Activated CD8-positive, alpha-beta T cell treated with anti-CD3 and anti-CD28 coated beads for 36 hours (primary cell): ENCODE measurements around the gene STK10. TPM values are rescaled to one million over a fixed set of nuclear protein-coding genes. Genes with fewer than 3 reads are reported as not detected.

Experiments
- ATAC-seq: fragments of 200-7000 bp; cut with Tn5 transposase; one replicate; pipeline ENCODE4 v1.10.0; 2021; ENCODE audit warnings: mild to moderate bottlenecking, moderate library complexity
- CTCF ChIA-PET: fragments of 350-600 bp; sonication (Branson Sonifier 250); formaldehyde crosslinking; loops from one replicate; lab custom pipeline; 2021; ENCODE audit warnings: antibody characterized with exemption; lab: Charles Lee
- POLR2A ChIA-PET: fragments of 350-600 bp; sonication (Branson Sonifier 250); formaldehyde crosslinking; loops from one replicate; lab custom pipeline; 2021; ENCODE audit warnings: antibody characterized with exemption; lab: Charles Lee
- DNase-seq: peaks from one replicate; pipeline ENCODE4 v3.0.0-alpha.2; 2020
- H3K27ac Mint-ChIP-seq: one replicate; pipeline ENCODE4 v1.8.0; 2021; ENCODE audit warnings: mild to moderate bottlenecking, mixed read lengths
- H3K27me3 Mint-ChIP-seq: one replicate; pipeline ENCODE4 v1.8.0; 2021; ENCODE audit warnings: mixed read lengths
- H3K36me3 Mint-ChIP-seq: one replicate; pipeline ENCODE4 v1.8.0; 2021; ENCODE audit warnings: low read depth, mixed read lengths
- H3K4me1 Mint-ChIP-seq: one replicate; pipeline ENCODE4 v1.8.0; 2021; ENCODE audit warnings: low read depth, mixed read lengths
- H3K4me3 Mint-ChIP-seq: one replicate; pipeline ENCODE4 v1.8.0; 2021; ENCODE audit warnings: mild to moderate bottlenecking, moderate library complexity, mixed read lengths
- H3K9me3 Mint-ChIP-seq: one replicate; pipeline ENCODE4 v1.8.0; 2021; ENCODE audit warnings: mixed read lengths
- CTCF ChIP-seq: fragments of 200-600 bp; IDR thresholded peaks from one replicate; pipeline ENCODE4 v1.8.0; 2022; ENCODE audit warnings: antibody characterized with exemption, mild to moderate bottlenecking
- intact Hi-C: fragments of 100-400 bp; cut with micrococcal nuclease; formaldehyde crosslinking; loops from one replicate; pipeline ENCODE4 v1.10.0; 2022
- total RNA-seq, 2 experiments: library from RNA; stranded (reverse); gene quantifications; one replicate each; pipeline ENCODE4 v1.2.3, GENCODE V29; 2021

The STK10 gene
- total RNA-seq, 2 experiments from 2014 or later, result 142 to 143 TPM

GRCh38 chr5:172052450-172053236 lies 135.4 kb downstream of the STK10 start:
- intact Hi-C loops, result no loop called here
- ChIA-PET POLR2A (interaction anchor here (1.2 to 1.6 kb wide), 2 partner anchors 18 to 47 kb away, joined by 3 to 4 read pairs; partner anchors contain the start of gene FBXW11), CTCF (interaction anchor here (1.4 kb wide), 1 partner anchor 32 kb away, joined by 3 read pairs; no protein-coding TSS in a partner anchor)
- Mint-ChIP-seq H3K4me3 (no peak overlapping the region), H3K36me3 (peaks cover 40% of the 10 kb centered on the region), H3K27ac (no peak overlapping the region), H3K4me1 (peaks cover 6% of the 10 kb centered on the region), H3K27me3 (no peaks in the 10 kb centered on the region), H3K9me3 (no peaks in the 10 kb centered on the region)
- ATAC-seq, result no peak
- DNase-seq, result no peak
- no peak for TF ChIP-seq CTCF

GRCh38 chr5:172051643-172052339 lies 136.2 kb downstream of the STK10 start:
- peaks cover 10% of the 10 kb centered on the region for H3K4me1 Mint-ChIP-seq
- H3K9me3 Mint-ChIP-seq, result no peaks in the 10 kb centered on the region
- DNase-seq, result no peak
- ATAC-seq, result no peak
- H3K4me3 Mint-ChIP-seq, result no peak overlapping the region
- TF ChIP-seq CTCF, result no peak
- H3K27ac Mint-ChIP-seq, result peak overlapping the region; percentile 46
- intact Hi-C loops, result no loop called here
- POLR2A ChIA-PET, result interaction anchor here (1.6 kb wide), 1 partner anchor 18 kb away, joined by 4 read pairs; no protein-coding TSS in a partner anchor
- CTCF ChIA-PET, result interaction anchor here (1.3 to 1.4 kb wide), 2 partner anchors 31 to 140 kb away, joined by 3 to 5 read pairs; no protein-coding TSS in a partner anchor
- peaks cover 38% of the 10 kb centered on the region for H3K36me3 Mint-ChIP-seq
- H3K27me3 Mint-ChIP-seq, result no peaks in the 10 kb centered on the region

- intact Hi-C loops, result no loop called here
- ATAC-seq (no peak), DNase-seq (no peak)
- TF ChIP-seq CTCF, result no peak
- Mint-ChIP-seq H3K9me3 (no peaks in the 10 kb centered on the region), H3K4me1 (peaks cover 10% of the 10 kb centered on the region), H3K27ac (peak overlapping the region; percentile 20), H3K36me3 (peaks cover 30% of the 10 kb centered on the region), H3K27me3 (no peaks in the 10 kb centered on the region), H3K4me3 (no peak overlapping the region)
- ChIA-PET CTCF (interaction anchor here (1.3 to 2.8 kb wide), 2 partner anchors 10 to 138 kb away, joined by 5 to 12 read pairs; no protein-coding TSS in a partner anchor), POLR2A (interaction anchor here (0.6 kb wide), 1 partner anchor 43 kb away, joined by 6 read pairs; the partner anchor contains the start of gene FBXW11)
Measured at GRCh38 chr5:172050080-172050479, 137.9 kb downstream of the STK10 start.

- no peak overlapping the region for H3K4me3 Mint-ChIP-seq
- H3K9me3 Mint-ChIP-seq, result no peaks in the 10 kb centered on the region
- peaks cover 10% of the 10 kb centered on the region for H3K4me1 Mint-ChIP-seq
- ATAC-seq, result no peak
- H3K36me3 Mint-ChIP-seq, result peaks cover 33% of the 10 kb centered on the region
- peak overlapping the region; percentile 37 for H3K27ac Mint-ChIP-seq
- CTCF ChIA-PET, result interaction anchor here (2.8 kb wide), 1 partner anchor 11 kb away, joined by 12 read pairs; no protein-coding TSS in a partner anchor
- no peak for TF ChIP-seq CTCF
- intact Hi-C loops, result no loop called here
- no peaks in the 10 kb centered on the region for H3K27me3 Mint-ChIP-seq
- POLR2A ChIA-PET, result no interaction called here
- DNase-seq, result no peak
Measured at GRCh38 chr5:172049226-172049796, 138.7 kb downstream of the STK10 start.
